K562 (cell line): ENCODE results near the gene PLAAT1. TPM values are rescaled to one million over a fixed set of nuclear protein-coding genes. Genes with fewer than 3 reads are reported as not detected.

ENCODE experiments used
- ATAC-seq: fragments of 200-7000 bp; cut with Tn5 transposase; 3 replicates; pipeline ENCODE4 v1.9.1; 2020; ENCODE audit warnings: moderate library complexity
- BruUV-seq: library from RNA; stranded (reverse); fragments of 400-500 nt; replicated peaks from 2 replicates; lab custom pipeline; 2021; lab: Mats Ljungman, UMichigan
- CTCF ChIA-PET: fragments of 300-600 bp; formaldehyde crosslinking; extraction: SDS; loops from one replicate; lab custom pipeline; 2021; ENCODE audit warnings: low intra/inter-chr PET ratio; lab: Yijun Ruan, JAX
- POLR2A ChIA-PET: fragments of 300-600, 350-650 bp; sonication (Branson Sonifier 250); formaldehyde crosslinking; extraction: SDS; loops from one replicate; lab custom pipeline; 2021; ENCODE audit warnings: antibody characterized with exemption, inconsistent platforms; lab: Yijun Ruan, JAX
- DNase-seq, 4 experiments: peaks; one replicate each; pipeline versions ENCODE4 v3.0.0 to v3.0.0-alpha.2; 2011 to 2018; ENCODE audit warnings: low spot score in 3 of 4, mixed read lengths in 3 of 4; ENCODE audit errors: extremely low read depth in 1 of 4
- FAIRE-seq: peaks from 2 replicates; lab custom pipeline; 2011; peaks lifted over from hg19 to GRCh38; lab: Jason Lieb, UNC
- H2AFZ ChIP-seq: 2 replicates; pipeline ENCODE4 v1.6.0; 2011; ENCODE audit warnings: low read depth, low read length, control low read depth, inconsistent platforms
- H3K27ac ChIP-seq: fragments of 200-600 bp; 3 replicates; pipeline ENCODE4 v1.8.0; 2011; ENCODE audit warnings: low read depth, mild to moderate bottlenecking, control low read depth, inconsistent platforms, low read length, moderate library complexity, mixed read lengths; ENCODE audit errors: extremely low read depth
- H3K27me3 ChIP-seq, 2 experiments: fragments of 300-600 bp in 1 of 2; 2 replicates in 1 of 2; 3 replicates in 1 of 2; pipeline versions ENCODE4 v1.6.0 to v1.8.0; 2011; ENCODE audit warnings: inconsistent platforms in 2 of 2, low read length in 2 of 2, mild to moderate bottlenecking in 1 of 2, mixed read lengths in 1 of 2, moderate library complexity in 1 of 2; ENCODE audit not compliant: control insufficient read depth in 2 of 2, insufficient read depth in 2 of 2
- H3K36me3 ChIP-seq: fragments of 300-600 bp; 3 replicates; pipeline ENCODE4 v1.8.0; 2011; ENCODE audit warnings: mild to moderate bottlenecking, low read length, inconsistent platforms; ENCODE audit not compliant: control insufficient read depth, insufficient read depth
- H3K4me1 ChIP-seq, 2 experiments: fragments of 200-600 bp in 1 of 2; replicated peaks in 1 of 2; 2 replicates in 1 of 2; 3 replicates in 1 of 2; pipeline versions ENCODE4 v1.5.1 to v1.8.0; 2011; ENCODE audit warnings: inconsistent platforms in 2 of 2, low read length in 2 of 2, mild to moderate bottlenecking in 1 of 2, mixed read lengths in 1 of 2, moderate library complexity in 1 of 2; ENCODE audit not compliant: control insufficient read depth in 2 of 2, insufficient read depth in 2 of 2
- H3K4me2 ChIP-seq: 2 replicates; pipeline ENCODE4 v1.6.1; 2011; ENCODE audit warnings: low read length, control low read depth, inconsistent platforms, mixed read lengths; ENCODE audit not compliant: insufficient read depth
- H3K4me3 ChIP-seq: fragments of 200-600 bp; sonication (generic), shearing (Covaris generic); 2 replicates; pipeline ENCODE4 v1.5.1; 2016; ENCODE audit warnings: control low read depth, inconsistent platforms
- H3K79me2 ChIP-seq: fragments of 200-600 bp; 3 replicates; pipeline ENCODE4 v1.8.0; 2011; ENCODE audit warnings: low read length, inconsistent platforms; ENCODE audit not compliant: control insufficient read depth, insufficient read depth
- H3K9ac ChIP-seq, 2 experiments: 2 replicates each; pipeline versions ENCODE4 v1.6.0 to v1.6.1; 2011; ENCODE audit warnings: low read depth in 2 of 2, low read length in 2 of 2, control low read depth in 1 of 2, inconsistent platforms in 1 of 2, mild to moderate bottlenecking in 1 of 2, mixed read lengths in 1 of 2; ENCODE audit not compliant: insufficient read depth in 1 of 2
- H3K9me1 ChIP-seq: one replicate; pipeline ENCODE4 v1.6.0; 2011; ENCODE audit warnings: inconsistent platforms, mild to moderate bottlenecking, low read length, moderate library complexity; ENCODE audit not compliant: control insufficient read depth, insufficient read depth
- H3K9me3 ChIP-seq: replicated peaks from 2 replicates; pipeline ENCODE4 v1.5.1; 2011; ENCODE audit warnings: low read depth, low read length, inconsistent platforms; ENCODE audit not compliant: control insufficient read depth, insufficient read depth
- H4K20me1 ChIP-seq: replicated peaks from 2 replicates; pipeline ENCODE4 v1.6.1; 2011; ENCODE audit warnings: low read length, inconsistent platforms, mixed read lengths; ENCODE audit not compliant: control insufficient read depth, insufficient read depth
- ETV5 ChIP-seq: sonication (generic); formaldehyde crosslinking; IDR thresholded peaks from 2 replicates; pipeline ENCODE4 v1.4.0; 2020; ENCODE audit warnings: low read depth, mild to moderate bottlenecking, missing genetic modification reagents
- FOXK1 ChIP-seq: sonication (generic); formaldehyde crosslinking; IDR thresholded peaks from 2 replicates; pipeline ENCODE4 v1.8.0; 2022; ENCODE audit warnings: missing genetic modification reagents, mild to moderate bottlenecking, borderline replicate concordance
- MITF ChIP-seq: IDR thresholded peaks from 2 replicates; pipeline ENCODE4 v1.6.1; 2014; ENCODE audit warnings: antibody characterized with exemption
- NR1H2 ChIP-seq: sonication (generic); formaldehyde crosslinking; IDR thresholded peaks from 2 replicates; pipeline ENCODE4 v1.4.0; 2020; ENCODE audit warnings: mild to moderate bottlenecking, missing genetic modification reagents
- NR2C1 ChIP-seq, 2 experiments: fragments of 450-650 bp; IDR thresholded peaks; 2 replicates each; pipeline ENCODE4 v1.6.1; 2017; ENCODE audit warnings: mild to moderate bottlenecking in 2 of 2, antibody characterized with exemption in 1 of 2, inconsistent platforms in 1 of 2, missing compliant biosample characterization in 1 of 2, missing genetic modification characterization in 1 of 2
- SP2 ChIP-seq: IDR thresholded peaks from 2 replicates; pipeline ENCODE4 v1.6.1; 2011; ENCODE audit warnings: mild to moderate bottlenecking, low read depth, low read length, moderate library complexity; ENCODE audit not compliant: poor library complexity, severe bottlenecking; ENCODE audit errors: extremely low read depth
- TAF9B ChIP-seq: fragments of 450-650 bp; IDR thresholded peaks from 2 replicates; pipeline ENCODE4 v1.6.1; 2018; ENCODE audit warnings: mild to moderate bottlenecking; ENCODE audit not compliant: partially characterized antibody
- UBTF ChIP-seq, 2 experiments: IDR thresholded peaks; 2 replicates each; pipeline ENCODE4 v1.6.1; 2012; ENCODE audit warnings: improper control_type of control experiment in 2 of 2, low read depth in 2 of 2, low read length in 2 of 2, borderline replicate concordance in 1 of 2
- ZBTB11 ChIP-seq, 3 experiments: fragments of 200-800 bp in 1 of 3; fragments of 250-450 bp in 1 of 3; fragments of 450-650 bp in 1 of 3; sonication (Bioruptor Pico) in 1 of 3; sonication (Bioruptor generic) in 1 of 3; formaldehyde crosslinking in 1 of 3; IDR thresholded peaks; 2 replicates each; pipeline versions ENCODE4 v1.6.1 to v1.8.0; 2016 to 2022; ENCODE audit warnings: mild to moderate bottlenecking in 2 of 3, missing genetic modification characterization in 2 of 3, missing compliant biosample characterization in 1 of 3, moderate library complexity in 1 of 3
- ZBTB43 ChIP-seq: sonication (generic); formaldehyde crosslinking; IDR thresholded peaks from 2 replicates; pipeline ENCODE4 v1.8.0; 2023; ENCODE audit warnings: mild to moderate bottlenecking, missing genetic modification reagents
- ZNF212 ChIP-seq: fragments of 450-650 bp; formaldehyde crosslinking; IDR thresholded peaks from 2 replicates; pipeline ENCODE4 v1.4.0; 2020; ENCODE audit warnings: mild to moderate bottlenecking
- WGBS: fragments of 100-300 bp; shearing (Covaris generic); methylation state at CpG from one replicate; pipeline ENCODE4 v1.1.6; 2016; ENCODE audit warnings: low coverage, mixed read lengths; ENCODE audit not compliant: insufficient coverage; ENCODE audit errors: missing lambda C conversion rate; 5-methylcytosine and 5-hydroxymethylcytosine counted together
- in situ Hi-C: fragments of 300-500 bp; cut with MboI; formaldehyde crosslinking; loops from 4 replicates; pipeline ENCODE4 v1.15.0; 2018; ENCODE audit warnings: inconsistent platforms, mixed read lengths
- intact Hi-C: fragments of 100-400 bp; cut with micrococcal nuclease; formaldehyde crosslinking; loops from 2 replicates; pipeline ENCODE4 v1.14.2; 2022
- polyA plus RNA-seq, 8 experiments: library from polyadenylated mRNA; depleted of rRNA in 4 of 8; stranded (reverse) in 5 of 8; unstranded in 3 of 8; fragments of >200 nt; fragmentation: Nextera tagmentation in 2 of 8; fragmentation: Illumina TruSeq in 1 of 8; extraction: Ambion mirVana in 2 of 8; extraction: Trizol in 1 of 8; gene quantifications; 2 replicates each; pipeline versions ENCODE4 v1.2.1 to v1.2.3, GENCODE V29; 2011 to 2014; ENCODE audit warnings: inconsistent platforms in 1 of 8, missing spikeins in 1 of 8
- total RNA-seq, 7 experiments: library from RNA; depleted of rRNA in 6 of 7; stranded (reverse); fragments of >200 nt in 6 of 7; fragmentation: Illumina TruSeq in 2 of 7; extraction: Trizol in 2 of 7; gene quantifications; 2 replicates each; pipeline versions ENCODE4 v1.2.1 to v1.2.3, GENCODE V29; 2011 to 2021; ENCODE audit warnings: low replicate concordance in 1 of 7

Gene PLAAT1
- total and polyA plus RNA-seq, 9 of the 15 experiments (the other 6 are each of a cell fraction or from before 2014, with no cell fraction given): 0.34 to 3.1 (median 1.5) TPM

GRCh38 chr3:193211984-193212383 lies 29.0 kb upstream of the PLAAT1 start (continued):
- no peak for TF ChIP-seq ZBTB43
- no peak for TF ChIP-seq ZNF212
- TF ChIP-seq SP2: no peak
- TF ChIP-seq, all 486 proteins: peak for 0

- no peak for ATAC-seq
- DNase-seq: no peak
- no peaks in the 10 kb centered on the region for H4K20me1 ChIP-seq
- no peak overlapping the region for H3K4me3 ChIP-seq
- no peak overlapping the region for H3K9ac ChIP-seq
- H3K4me2 ChIP-seq: no peak overlapping the region
- H3K36me3 ChIP-seq: no peaks in the 10 kb centered on the region
- H3K27ac ChIP-seq: no peak overlapping the region
- H3K79me2 ChIP-seq: no peaks in the 10 kb centered on the region
- H3K4me1 ChIP-seq: no peaks in the 10 kb centered on the region
- 0% methylated on average over 1 of the region's 1 CpG for WGBS
- no peaks in the 10 kb centered on the region for H3K9me1 ChIP-seq
- ChIA-PET CTCF (no interaction called here), POLR2A (no interaction called here)
- H2AFZ ChIP-seq: no peak overlapping the region
- intact Hi-C loops: no loop called here
- no TSS peak for BruUV-seq
- H3K27me3 ChIP-seq: no peaks in the 10 kb centered on the region
- in situ Hi-C loops: no loop called here
- no peak for FAIRE-seq
- no peaks in the 10 kb centered on the region for H3K9me3 ChIP-seq
- TF ChIP-seq MITF (no peak), ZBTB11 (CRISPR knock-in tag; IDR thresholded peaks at IDR 0.05) (no peak), FOXK1 (CRISPR knock-in tag) (no peak), ETV5 (CRISPR knock-in tag) (no peak), NR1H2 (CRISPR knock-in tag) (no peak), UBTF (IDR thresholded peaks at IDR 0.05; ENCODE audit: borderline replicate concordance in 1 of 2, low read depth in 2 of 2, low read length in 2 of 2) (no peak), NR2C1 (IDR thresholded peaks at IDR 0.05) (no peak), NR2C1 (tag; IDR thresholded peaks at IDR 0.05) (no peak), TAF9B (no peak)
Measured at GRCh38 chr3:193212844-193213243, 28.2 kb upstream of the PLAAT1 start.
